H9 (cell line): ENCODE measurements around the gene BRAT1. TPM values are rescaled to one million over a fixed set of nuclear protein-coding genes. Genes with fewer than 3 reads are reported as not detected.

Experiments
- DNase-seq: peaks from one replicate; pipeline ENCODE4 v3.0.0-alpha.2; 2017
- H2AFZ ChIP-seq: one replicate; pipeline ENCODE4 v1.6.1; 2013; ENCODE audit warnings: mild to moderate bottlenecking, low read length, control low read depth, moderate library complexity
- H2AK5ac ChIP-seq: 2 replicates; pipeline ENCODE4 v1.6.1; 2013; ENCODE audit warnings: low read length, control low read depth, mixed read lengths; ENCODE audit not compliant: insufficient read length
- H2BK120ac ChIP-seq: one replicate; pipeline ENCODE4 v1.6.1; 2013; ENCODE audit warnings: low read depth, mild to moderate bottlenecking, low read length, control low read depth, inconsistent platforms; ENCODE audit not compliant: poor library complexity, severe bottlenecking
- H2BK12ac ChIP-seq: 2 replicates; pipeline ENCODE4 v1.6.1; 2013; ENCODE audit warnings: low read length, control low read depth, mixed read lengths, low read depth; ENCODE audit not compliant: insufficient read length
- H2BK15ac ChIP-seq: 2 replicates; pipeline ENCODE4 v1.6.1; 2013; ENCODE audit warnings: low read depth, low read length, control low read depth
- H2BK20ac ChIP-seq: one replicate; pipeline ENCODE4 v1.6.1; 2013; ENCODE audit warnings: low read depth, mild to moderate bottlenecking, low read length, control low read depth, inconsistent platforms; ENCODE audit not compliant: poor library complexity, severe bottlenecking
- H2BK5ac ChIP-seq: 2 replicates; pipeline ENCODE4 v1.6.1; 2013; ENCODE audit warnings: low read length, control low read depth, mixed read lengths; ENCODE audit not compliant: insufficient read length
- H3K14ac ChIP-seq: 2 replicates; pipeline ENCODE4 v1.6.1; 2013; ENCODE audit warnings: low read length, control low read depth; ENCODE audit not compliant: insufficient read depth
- H3K18ac ChIP-seq: 2 replicates; pipeline ENCODE4 v1.6.1; 2013; ENCODE audit warnings: low read depth, mild to moderate bottlenecking, mixed read lengths, low read length, control low read depth; ENCODE audit not compliant: insufficient read length
- H3K23ac ChIP-seq: 2 replicates; pipeline ENCODE4 v1.6.1; 2013; ENCODE audit warnings: low read length, control low read depth, mixed read lengths, low read depth; ENCODE audit not compliant: insufficient read length
- H3K23me2 ChIP-seq: 2 replicates; pipeline ENCODE4 v1.6.1; 2013; ENCODE audit warnings: low read depth, mild to moderate bottlenecking, mixed read lengths, low read length, control low read depth; ENCODE audit not compliant: insufficient read length, poor library complexity, severe bottlenecking
- H3K27ac ChIP-seq: 2 replicates; pipeline ENCODE4 v1.5.1; 2013; ENCODE audit warnings: low read length, control low read depth, mixed read lengths, low read depth; ENCODE audit not compliant: insufficient read length
- H3K27me3 ChIP-seq: 2 replicates; pipeline ENCODE4 v1.6.1; 2013; ENCODE audit warnings: low read length, control low read depth, inconsistent platforms; ENCODE audit not compliant: insufficient read depth
- H3K4ac ChIP-seq: 2 replicates; pipeline ENCODE4 v1.6.1; 2013; ENCODE audit warnings: low read depth, mild to moderate bottlenecking, control low read depth, inconsistent platforms, low read length, moderate library complexity
- H3K4me1 ChIP-seq: 2 replicates; pipeline ENCODE4 v1.6.1; 2013; ENCODE audit warnings: low read length, control low read depth, inconsistent platforms; ENCODE audit not compliant: insufficient read depth
- H3K4me2 ChIP-seq: 2 replicates; pipeline ENCODE4 v1.6.1; 2013; ENCODE audit warnings: low read length, control low read depth, mixed read lengths; ENCODE audit not compliant: insufficient read length, insufficient read depth
- H3K56ac ChIP-seq: 2 replicates; pipeline ENCODE4 v1.6.1; 2013; ENCODE audit warnings: low read depth, mild to moderate bottlenecking, mixed read lengths, low read length, control low read depth; ENCODE audit not compliant: insufficient read length
- H3K79me1 ChIP-seq: 2 replicates; pipeline ENCODE4 v1.6.1; 2013; ENCODE audit warnings: low read depth, mild to moderate bottlenecking, moderate library complexity, low read length, control low read depth, inconsistent platforms; ENCODE audit not compliant: insufficient read depth, poor library complexity, severe bottlenecking
- H3K79me2 ChIP-seq: 2 replicates; pipeline ENCODE4 v1.6.1; 2013; ENCODE audit warnings: low read length, control low read depth, inconsistent platforms; ENCODE audit not compliant: insufficient read depth
- H3K9ac ChIP-seq: 2 replicates; pipeline ENCODE4 v1.6.1; 2013; ENCODE audit warnings: low read length, control low read depth, mixed read lengths; ENCODE audit not compliant: insufficient read length; ENCODE audit errors: extremely low read depth
- H3K9me3 ChIP-seq: one replicate; pipeline ENCODE4 v1.6.1; 2013; ENCODE audit warnings: low read depth, low read length, inconsistent platforms; ENCODE audit not compliant: control insufficient read depth
- H3T11ph ChIP-seq: one replicate; pipeline ENCODE4 v1.6.1; 2013; ENCODE audit warnings: mild to moderate bottlenecking, low read length, control low read depth, inconsistent platforms
- H4K20me1 ChIP-seq: one replicate; pipeline ENCODE4 v1.6.1; 2013; ENCODE audit not compliant: control insufficient read depth, insufficient read length, insufficient read depth
- H4K5ac ChIP-seq: 2 replicates; pipeline ENCODE4 v1.6.1; 2013; ENCODE audit warnings: low read depth, mild to moderate bottlenecking, mixed read lengths, low read length, control low read depth; ENCODE audit not compliant: insufficient read length
- H4K8ac ChIP-seq: replicated peaks from 2 replicates; pipeline ENCODE4 v1.6.1; 2013; ENCODE audit warnings: low read length, control low read depth, mixed read lengths, low read depth; ENCODE audit not compliant: insufficient read length
- H4K91ac ChIP-seq: 2 replicates; pipeline ENCODE4 v1.6.1; 2013; ENCODE audit warnings: low read depth, mild to moderate bottlenecking, moderate library complexity, mixed read lengths, low read length, control low read depth; ENCODE audit not compliant: insufficient read length
- H3K27ac Mint-ChIP-seq, 3 experiments: 2 replicates in 2 of 3; 3 replicates in 1 of 3; pipeline ENCODE4 v1.8.0; 2020 to 2021; ENCODE audit warnings: mixed read lengths in 3 of 3, mild to moderate bottlenecking in 1 of 3, moderate library complexity in 1 of 3
- H3K27me3 Mint-ChIP-seq: 2 replicates; pipeline ENCODE4 v1.8.0; 2021; ENCODE audit warnings: low read depth, mild to moderate bottlenecking, moderate library complexity, mixed read lengths
- H3K36me3 Mint-ChIP-seq, 3 experiments: 2 replicates in 2 of 3; 3 replicates in 1 of 3; pipeline ENCODE4 v1.8.0; 2020 to 2021; ENCODE audit warnings: low read depth in 3 of 3, mixed read lengths in 3 of 3; ENCODE audit not compliant: insufficient read depth in 1 of 3
- H3K4me1 Mint-ChIP-seq, 2 experiments: 2 replicates each; pipeline ENCODE4 v1.8.0; 2020; ENCODE audit warnings: mixed read lengths in 2 of 2
- H3K4me3 Mint-ChIP-seq, 2 experiments: 2 replicates in 1 of 2; 3 replicates in 1 of 2; pipeline ENCODE4 v1.8.0; 2020 to 2021; ENCODE audit warnings: mild to moderate bottlenecking in 2 of 2, mixed read lengths in 2 of 2, moderate library complexity in 1 of 2
- H3K9me3 Mint-ChIP-seq, 2 experiments: 2 replicates in 1 of 2; 3 replicates in 1 of 2; pipeline ENCODE4 v1.8.0; 2020; ENCODE audit warnings: mild to moderate bottlenecking in 2 of 2, mixed read lengths in 2 of 2, moderate library complexity in 1 of 2
- WGBS: extraction: QIAGEN DNeasy Blood & Tissue Kit; methylation state at CpG from one replicate; pipeline ENCODE4 v1.1.7; 2013; ENCODE audit warnings: missing lambda C conversion rate, low lambda C conversion rate, mixed read lengths; ENCODE audit not compliant: insufficient read length; ENCODE audit errors: extremely low coverage; 5-methylcytosine and 5-hydroxymethylcytosine counted together
- total RNA-seq: library from RNA; stranded (reverse); gene quantifications from 2 replicates; pipeline ENCODE4 v1.2.1, GENCODE V29; 2021
- TF ChIP-seq, protein P1 (sequence below): fragments of 200-600 bp; sonication (generic); conservative IDR thresholded peaks from 3 replicates; pipeline ENCODE4 v1.8.0; 2021; ENCODE audit warnings: antibody characterized with exemption, mild to moderate bottlenecking

Gene BRAT1
- total RNA-seq, 1 experiment from 2014 or later = 41.2 TPM

DNA sequence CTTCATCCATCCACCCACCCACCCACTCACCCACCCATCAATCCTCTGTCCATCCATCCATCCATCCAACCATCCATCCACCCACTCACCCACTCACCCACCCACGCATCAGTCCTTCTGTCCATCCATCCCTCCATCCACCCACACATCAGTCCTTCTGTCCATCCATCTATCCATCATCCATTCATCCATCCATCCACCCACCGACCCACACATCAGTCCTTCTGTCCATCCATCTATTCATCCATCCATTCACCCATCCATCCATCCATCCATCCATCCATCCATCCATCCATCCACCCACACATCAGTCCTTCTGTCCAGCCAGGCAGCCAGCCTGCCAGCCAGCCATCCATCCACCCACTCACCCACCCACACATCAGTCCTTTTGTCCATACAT, 63.3 kb downstream of the BRAT1 start:
- Histone ChIP-seq H2AK5ac (no peak overlapping the region), H3K27me3 (no peaks in the 10 kb centered on the region), H3K9ac (no peak overlapping the region), H3K4me2 (no peak overlapping the region), H4K5ac (no peak overlapping the region), H2AFZ (no peak overlapping the region), H3K56ac (no peak overlapping the region), H3K23me2 (no peaks in the 10 kb centered on the region), H2BK20ac (no peak overlapping the region), H4K91ac (no peak overlapping the region), H3T11ph (no peak overlapping the region), H4K20me1 (peaks cover 2% of the 10 kb centered on the region), H3K4me1 (no peaks in the 10 kb centered on the region), H2BK15ac (no peak overlapping the region), H3K23ac (no peak overlapping the region), H2BK5ac (no peak overlapping the region), H2BK12ac (no peak overlapping the region), H3K79me2 (no peaks in the 10 kb centered on the region), H3K79me1 (no peaks in the 10 kb centered on the region), H4K8ac (no peak overlapping the region), H2BK120ac (no peak overlapping the region), H3K4ac (no peak overlapping the region), H3K14ac (no peak overlapping the region), H3K18ac (no peak overlapping the region), H3K9me3 (no peaks in the 10 kb centered on the region), H3K27ac (no peak overlapping the region)
- no CpG with 5 or more reads among the region's 2 CpGs for WGBS
- peaks cover 3 to 13% of the 10 kb centered on the region in 2 experiments; a peak in 3 of 5 replicates for H3K9me3 Mint-ChIP-seq
- H3K27me3 Mint-ChIP-seq = peaks cover 2% of the 10 kb centered on the region
- peak overlapping the region in 1 of 2 experiments; percentile 12; a peak in 1 of 5 replicates for H3K4me3 Mint-ChIP-seq
- H3K36me3 Mint-ChIP-seq = no peaks in the 10 kb centered on the region; a peak in 2 of 7 replicates
- H3K27ac Mint-ChIP-seq = no peak overlapping the region
- peaks cover 13 to 31% of the 10 kb centered on the region in 2 experiments for H3K4me1 Mint-ChIP-seq
- DNase-seq = no peak
- TF ChIP-seq, protein P1, sequence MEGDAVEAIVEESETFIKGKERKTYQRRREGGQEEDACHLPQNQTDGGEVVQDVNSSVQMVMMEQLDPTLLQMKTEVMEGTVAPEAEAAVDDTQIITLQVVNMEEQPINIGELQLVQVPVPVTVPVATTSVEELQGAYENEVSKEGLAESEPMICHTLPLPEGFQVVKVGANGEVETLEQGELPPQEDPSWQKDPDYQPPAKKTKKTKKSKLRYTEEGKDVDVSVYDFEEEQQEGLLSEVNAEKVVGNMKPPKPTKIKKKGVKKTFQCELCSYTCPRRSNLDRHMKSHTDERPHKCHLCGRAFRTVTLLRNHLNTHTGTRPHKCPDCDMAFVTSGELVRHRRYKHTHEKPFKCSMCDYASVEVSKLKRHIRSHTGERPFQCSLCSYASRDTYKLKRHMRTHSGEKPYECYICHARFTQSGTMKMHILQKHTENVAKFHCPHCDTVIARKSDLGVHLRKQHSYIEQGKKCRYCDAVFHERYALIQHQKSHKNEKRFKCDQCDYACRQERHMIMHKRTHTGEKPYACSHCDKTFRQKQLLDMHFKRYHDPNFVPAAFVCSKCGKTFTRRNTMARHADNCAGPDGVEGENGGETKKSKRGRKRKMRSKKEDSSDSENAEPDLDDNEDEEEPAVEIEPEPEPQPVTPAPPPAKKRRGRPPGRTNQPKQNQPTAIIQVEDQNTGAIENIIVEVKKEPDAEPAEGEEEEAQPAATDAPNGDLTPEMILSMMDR = no peak
